PC-9 (cell line): Measurements from ENCODE around the gene ULBP1.

Experiments used
- CTCF ChIP-seq: fragments of 200-600 bp; sonication (generic); conservative IDR thresholded peaks from 2 replicates; pipeline ENCODE4 v1.6.1; 2017; ENCODE audit warnings: mixed run types, antibody characterized with exemption, mild to moderate bottlenecking, moderate library complexity
- EZH2 ChIP-seq: fragments of 200-600 bp; sonication (generic); IDR thresholded peaks from 2 replicates; pipeline ENCODE4 v1.8.0; 2017; ENCODE audit warnings: antibody characterized with exemption, low read depth

- TF ChIP-seq CTCF = no peak
- TF ChIP-seq EZH2 = no peak
These were observed 46.1 kb upstream of the ULBP1 start for GRCh38 chr6:149917679-149918078.
